CMK (cell line): Measurements from ENCODE around the gene ITPRID1.

Experiments used
- DNase-seq: peaks from one replicate; pipeline ENCODE4 v3.0.0-alpha.2; 2010; ENCODE audit warnings: low read depth

Gene ITPRID1

DNA sequence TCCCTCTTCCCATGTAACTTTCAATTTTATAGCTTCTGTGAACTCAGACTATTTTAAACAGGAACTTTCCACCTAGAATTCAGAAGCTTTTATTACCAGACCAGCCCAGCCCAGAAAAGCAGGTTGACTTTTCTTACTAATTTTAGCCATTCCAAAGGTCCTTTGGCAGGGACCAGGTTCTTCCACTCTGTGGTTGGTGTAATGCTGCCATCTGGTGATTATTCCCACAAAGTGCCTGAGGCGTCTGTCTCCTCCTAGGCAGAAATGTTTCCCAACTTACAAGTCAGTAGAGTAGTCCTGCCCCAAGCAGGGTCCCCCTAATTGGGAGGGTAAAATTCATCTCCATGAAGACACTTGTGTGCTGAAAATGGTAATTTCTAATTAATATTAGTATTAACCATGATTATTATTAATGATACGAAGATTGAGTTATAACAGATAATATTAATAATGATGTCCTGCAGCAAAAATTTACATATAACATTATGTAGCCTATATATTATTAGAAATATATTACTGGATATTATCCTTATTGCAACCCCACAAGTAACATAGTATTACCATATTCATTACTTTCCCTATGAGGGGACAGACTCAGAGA, 120.1 kb downstream of the ITPRID1 start:
- no peak for DNase-seq

DNA sequence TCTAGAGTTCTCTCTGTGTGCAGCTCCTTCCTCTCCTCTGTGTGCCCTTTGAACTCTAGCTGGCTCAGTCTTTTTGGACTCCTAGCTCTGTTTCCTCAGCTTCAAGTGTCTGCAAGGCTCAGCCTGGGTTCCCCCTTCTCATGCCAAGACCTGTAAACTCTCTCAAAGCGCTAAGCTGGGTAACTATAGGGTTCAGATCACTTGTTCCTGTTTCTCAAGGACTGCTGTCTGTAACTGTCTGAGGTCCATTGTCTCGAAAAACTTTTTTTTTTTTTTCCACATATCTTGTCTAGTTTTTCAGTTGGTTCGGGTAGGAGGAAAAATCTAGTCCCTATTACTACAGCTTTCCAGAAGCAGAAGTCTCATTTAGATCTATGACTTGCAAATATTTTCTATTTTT, 126.5 kb downstream of the ITPRID1 start:
- no peak for DNase-seq

DNA sequence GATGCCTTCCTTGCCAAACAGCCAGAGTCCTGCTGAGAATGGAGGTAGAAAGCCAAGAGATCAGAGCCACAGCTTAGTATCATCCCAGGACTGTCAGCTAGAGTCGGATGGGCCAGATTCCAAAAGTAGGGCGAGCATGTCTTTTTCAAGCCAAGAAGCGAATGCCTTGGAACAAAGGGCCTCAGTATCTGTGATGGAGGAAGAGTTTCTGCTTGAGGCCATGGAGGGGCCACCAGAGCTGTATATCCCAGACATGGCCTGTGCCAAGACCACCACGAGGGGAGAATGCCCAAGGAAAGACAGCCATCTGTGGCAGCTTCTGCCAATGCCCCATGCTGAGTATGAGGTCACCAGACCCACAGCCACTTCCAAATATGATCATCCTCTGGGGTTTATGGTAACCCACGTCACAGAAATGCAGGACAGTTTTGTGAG, 128.8 kb downstream of the ITPRID1 start:
- DNase-seq: no peak

DNA sequence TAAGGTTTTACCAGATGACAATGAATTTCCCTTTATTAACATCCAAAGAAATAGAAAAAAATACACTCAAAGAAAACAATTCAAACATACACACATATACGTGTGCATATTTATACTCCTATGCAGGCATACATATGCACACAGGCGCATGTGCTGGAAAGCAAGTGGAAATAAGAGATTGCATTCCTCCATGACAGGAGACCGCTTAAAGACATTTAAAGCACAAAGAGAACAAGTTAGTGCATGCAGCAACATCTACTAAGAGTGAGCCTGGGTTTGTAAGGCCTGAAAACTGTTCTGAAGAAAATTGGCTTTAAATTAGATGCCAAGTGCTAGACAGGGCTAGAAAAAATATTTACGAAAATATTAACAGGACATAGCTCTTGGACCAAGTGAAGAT, 133.1 kb downstream of the ITPRID1 start:
- no peak for DNase-seq

GRCh38 chr7:31647511-31647910, 133.6 kb downstream of the ITPRID1 start:
- no peak for DNase-seq

GRCh38 chr7:31648288-31648687, 134.4 kb downstream of the ITPRID1 start:
- DNase-seq: no peak

GRCh38 chr7:31648880-31649279, 135.0 kb downstream of the ITPRID1 start:
- DNase-seq: no peak

DNA sequence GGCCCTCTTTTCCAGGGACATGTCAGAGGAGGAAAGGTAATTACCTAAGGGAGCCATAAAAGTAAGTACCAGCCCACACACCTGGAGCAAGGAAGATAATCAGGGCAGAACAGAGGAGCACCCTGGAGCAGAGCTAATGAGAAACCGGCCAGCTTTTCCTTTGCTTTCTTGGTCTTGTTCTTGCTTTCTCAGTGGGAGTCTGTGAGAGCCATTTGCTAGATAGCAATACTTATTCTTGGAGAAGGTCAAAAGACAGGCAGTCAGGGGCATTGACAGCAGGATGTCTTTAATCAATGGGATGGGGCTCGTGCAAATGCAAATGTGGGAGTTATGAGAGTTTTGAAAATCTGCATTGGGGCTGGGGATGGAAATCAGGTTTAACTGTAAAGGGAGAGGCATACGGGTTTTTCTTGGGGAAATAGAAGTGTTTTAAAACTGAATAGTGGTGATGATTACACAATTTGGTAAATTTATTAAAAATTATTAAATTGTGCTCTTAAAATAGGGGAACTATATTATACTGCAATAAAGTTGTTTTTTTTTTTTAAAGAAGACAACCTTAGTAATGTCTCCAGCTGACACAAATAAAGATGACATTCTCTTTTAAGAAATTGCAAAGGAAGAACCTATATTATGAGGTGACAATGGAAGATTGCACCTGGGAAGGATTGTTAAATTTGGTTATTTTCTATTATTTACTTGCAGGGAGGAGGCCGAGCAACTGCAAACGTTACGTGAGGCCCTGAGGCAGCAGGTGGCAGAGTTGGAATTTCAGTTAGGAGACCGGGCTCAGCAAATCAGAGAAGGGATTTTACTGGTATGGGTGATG, 137.6 kb downstream of the ITPRID1 start:
- DNase-seq: no peak

DNA sequence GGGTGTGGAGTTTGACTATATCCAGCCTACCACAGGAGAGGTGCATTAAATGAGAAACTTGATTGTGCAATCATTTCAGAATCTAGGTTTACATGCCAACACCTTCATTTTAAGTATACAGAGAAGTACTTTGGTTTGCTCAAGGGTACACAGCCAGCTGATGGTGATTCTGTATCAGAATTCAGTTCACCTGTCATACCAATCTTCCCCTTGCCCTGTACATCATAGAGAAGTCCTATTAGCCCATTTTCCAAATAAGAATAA, 138.1 kb downstream of the ITPRID1 start:
- DNase-seq: no peak

DNA sequence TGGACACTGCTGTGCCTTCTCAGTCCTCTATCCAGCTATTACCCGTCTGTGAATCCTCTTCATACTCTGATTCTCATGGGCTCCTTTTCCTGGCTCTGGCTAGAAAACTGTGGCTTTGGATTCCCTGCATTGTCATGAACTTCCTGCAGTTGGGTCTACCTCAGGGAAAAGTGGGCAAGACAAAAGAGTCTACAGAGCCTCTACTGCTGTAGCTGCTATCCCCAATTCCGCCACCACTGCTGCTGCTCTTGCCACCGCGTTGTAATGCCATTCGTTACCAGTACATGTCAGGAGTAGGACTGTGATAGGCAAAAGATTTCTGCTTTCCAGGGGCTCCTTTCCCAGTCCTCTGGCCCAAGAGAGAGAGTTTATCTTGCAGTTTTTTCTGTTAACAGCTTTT, 149.2 kb downstream of the ITPRID1 start:
- no peak for DNase-seq

- DNase-seq: no peak
These were observed 151.0 kb downstream of the ITPRID1 start for GRCh38 chr7:31664890-31665289.

GRCh38 chr7:31665546-31665945, 151.7 kb downstream of the ITPRID1 start:
- no peak for DNase-seq

DNA sequence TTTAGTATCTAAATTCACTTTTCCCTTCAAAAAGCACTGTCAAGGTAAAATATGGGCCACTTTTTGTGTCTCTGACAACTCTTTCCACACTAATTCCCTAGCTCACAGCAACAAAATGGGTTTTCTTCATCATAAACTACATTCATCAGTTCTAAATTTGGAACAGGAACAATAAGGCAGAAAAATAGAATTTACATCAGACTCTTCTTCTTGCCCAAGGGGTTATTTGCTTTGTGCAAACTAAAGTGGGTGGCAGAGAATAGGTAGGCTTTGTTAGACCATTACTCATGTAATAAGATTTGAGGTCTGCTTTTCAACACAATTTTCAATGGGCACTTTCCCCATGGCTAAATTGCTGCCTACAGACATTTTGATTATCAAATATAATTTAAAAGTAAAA, 155.6 kb downstream of the ITPRID1 start:
- no peak for DNase-seq

- no peak for DNase-seq
These were observed 165.8 kb downstream of the ITPRID1 start for GRCh38 chr7:31679574-31680305.

DNA sequence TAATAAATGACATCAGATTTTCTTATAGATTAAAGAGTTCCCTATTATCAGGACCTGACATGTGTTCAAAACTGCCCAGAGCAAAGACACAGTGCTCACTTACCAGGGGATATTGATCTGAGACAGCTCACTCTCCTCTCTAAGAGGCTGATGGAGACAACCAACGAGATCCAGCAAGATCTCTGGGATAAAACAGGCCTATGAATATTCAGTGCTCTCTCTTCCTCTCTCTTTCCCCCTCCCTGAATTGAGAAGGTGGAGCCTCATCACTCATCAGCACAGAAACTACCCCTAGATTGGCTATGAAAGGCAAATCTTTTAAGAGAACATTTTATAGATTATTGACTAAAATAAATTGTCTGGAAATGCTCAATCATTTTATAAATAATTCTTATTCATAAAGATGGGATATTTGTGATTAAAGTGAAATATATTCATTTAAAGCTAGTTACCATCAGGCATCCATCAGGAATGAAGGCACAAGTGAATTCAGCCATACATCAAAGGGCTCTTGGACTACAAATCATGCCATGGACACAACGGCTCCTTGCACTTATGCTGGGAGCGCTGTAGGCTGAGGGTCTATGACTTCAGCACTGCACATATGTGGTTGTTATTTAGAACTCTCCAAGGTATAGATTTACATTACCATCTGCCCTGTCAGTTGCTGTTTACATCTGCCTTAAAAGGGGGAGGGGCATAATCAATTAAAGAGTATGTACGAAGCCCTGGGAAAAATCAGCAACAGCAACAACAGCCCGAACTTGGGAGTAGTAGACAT, 169.7 kb downstream of the ITPRID1 start:
- DNase-seq: no peak

GRCh38 chr7:31687024-31687748, 173.3 kb downstream of the ITPRID1 start, which contains the start of gene PPP1R17:
TSS of gene PPP1R17 (plus strand) at chr7:31687215. CDS start at chr7:31692442, 5,227 bp downstream.
- DNase-seq: no peak

DNA sequence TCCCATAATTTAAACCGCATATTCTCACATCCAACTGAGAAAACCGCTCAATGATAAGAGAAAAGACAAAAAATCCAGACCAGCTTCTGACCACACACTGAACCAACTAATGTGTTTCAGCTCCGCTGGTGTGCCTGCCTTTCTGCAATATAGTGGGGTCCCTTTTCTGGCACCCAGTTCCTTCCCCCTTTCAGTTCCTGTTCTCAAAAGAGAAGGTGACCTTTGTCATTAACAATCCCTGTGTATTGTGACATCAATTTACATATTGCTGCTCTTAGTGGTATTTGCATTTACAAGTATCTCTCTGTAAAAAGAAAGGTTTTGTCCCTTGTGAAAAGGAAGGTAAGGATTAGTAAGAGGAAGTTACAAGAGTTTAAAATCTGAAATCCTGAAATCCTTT, 174.5 kb downstream of the ITPRID1 start:
- no peak for DNase-seq

DNA sequence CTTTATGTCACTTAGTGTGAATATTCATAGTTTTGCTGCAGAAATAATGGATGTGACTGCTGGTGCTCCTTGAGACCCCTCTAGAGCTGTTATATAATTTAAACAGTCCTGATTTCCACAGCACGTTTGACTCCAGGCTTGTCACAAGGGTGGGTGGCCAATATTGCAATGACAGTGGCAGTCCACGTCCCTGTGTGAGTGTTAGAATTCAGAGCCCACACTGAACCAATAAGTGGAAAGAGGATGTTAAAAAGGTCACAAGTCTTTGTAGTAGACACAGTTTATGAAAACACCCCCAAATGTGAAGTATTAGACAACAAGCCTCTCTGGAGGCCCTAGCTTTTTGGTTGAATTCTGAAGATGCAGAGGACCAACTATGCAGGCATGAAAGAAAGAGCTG, 175.1 kb downstream of the ITPRID1 start:
- no peak for DNase-seq

DNA sequence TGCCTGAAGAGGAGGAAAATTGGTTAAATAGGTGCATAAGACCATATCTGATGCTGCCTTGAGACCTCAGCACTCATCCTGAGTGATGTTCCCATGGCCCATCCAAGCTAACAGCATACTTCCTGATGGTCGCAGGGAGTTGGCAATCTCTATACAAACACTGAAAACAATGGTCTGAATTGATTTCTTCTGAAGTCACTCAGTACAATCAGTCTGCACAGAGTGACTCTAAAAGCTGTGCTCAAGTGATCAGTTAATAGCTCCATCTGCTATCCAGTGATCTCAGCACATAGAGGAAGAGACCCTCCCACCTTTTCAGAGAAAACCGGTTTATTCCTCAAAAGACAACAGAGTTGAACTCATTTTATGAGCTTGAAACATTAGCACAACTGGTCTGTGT, 177.0 kb downstream of the ITPRID1 start:
- no peak for DNase-seq

GRCh38 chr7:31692451-31692850, 178.6 kb downstream of the ITPRID1 start:
- no peak for DNase-seq

DNA sequence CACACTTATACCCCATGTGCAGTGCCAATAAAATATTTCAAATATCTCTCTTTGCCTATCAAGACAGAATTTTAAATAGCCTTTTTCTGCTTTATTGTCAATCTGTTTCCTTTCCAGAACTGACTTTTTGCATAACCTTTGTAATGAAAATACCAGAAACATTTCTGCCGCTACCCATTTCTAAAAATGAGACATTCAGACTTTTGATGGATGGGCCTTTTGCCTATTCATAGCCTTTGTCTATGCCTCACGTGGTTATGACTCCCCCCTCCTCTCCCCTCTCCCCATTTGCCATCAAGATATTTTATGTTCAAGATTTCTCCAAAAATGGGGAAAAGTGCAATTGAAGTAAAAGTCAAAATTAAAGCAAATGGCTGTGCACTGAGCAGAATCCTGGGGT, 179.0 kb downstream of the ITPRID1 start:
- DNase-seq: no peak
